Measurements from ENCODE around the gene PACSIN1. TPM values are rescaled to one million over a fixed set of nuclear protein-coding genes. Genes with fewer than 3 reads are reported as not detected.

The PACSIN1 gene
- total RNA-seq, 1 experiment from 2014 or later: 7.0 TPM

DNA sequence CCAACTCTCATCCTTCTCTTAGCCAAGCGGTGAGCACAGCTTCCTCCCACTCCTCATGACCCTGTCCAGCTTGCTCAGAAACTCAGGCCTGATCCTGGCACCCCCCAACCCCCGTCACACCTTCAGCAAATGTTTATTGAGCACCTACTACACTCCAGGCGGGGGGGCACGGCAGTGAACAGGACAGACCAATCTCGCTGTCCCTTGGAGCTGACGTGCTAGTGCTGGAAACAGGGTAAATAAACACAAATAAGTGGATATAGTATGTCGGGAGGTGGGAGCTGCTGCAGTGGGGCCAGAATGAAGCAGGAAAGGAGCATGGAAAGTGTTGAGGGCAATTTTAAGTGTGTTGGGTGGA lies 97.6 kb downstream of the PACSIN1 start:
- Histone ChIP-seq H3K23me2 (ENCODE audit: insufficient read length, low read depth, low read length, poor library complexity, severe bottlenecking) (no peaks in the 10 kb centered on the region), H2BK12ac (ENCODE audit: insufficient read length, low read depth, low read length) (no peak overlapping the region), H3K27me3 (ENCODE audit: insufficient read depth, low read length) (no peaks in the 10 kb centered on the region), H3K14ac (ENCODE audit: insufficient read depth, low read length) (no peak overlapping the region), H3K4me1 (ENCODE audit: insufficient read depth, low read length) (no peaks in the 10 kb centered on the region; the same call in 1 of the 2 replicates), H3T11ph (ENCODE audit: low read length) (no peak overlapping the region), H3K79me1 (ENCODE audit: insufficient read depth, low read depth, low read length, poor library complexity, severe bottlenecking) (no peaks in the 10 kb centered on the region), H2BK20ac (ENCODE audit: low read depth, low read length, poor library complexity, severe bottlenecking) (no peak overlapping the region), H2BK5ac (ENCODE audit: insufficient read length, low read length) (no peak overlapping the region), H3K9ac (ENCODE audit: extremely low read depth, insufficient read length, low read length) (no peak overlapping the region), H2AFZ (ENCODE audit: low read length) (no peak overlapping the region), H3K27ac (ENCODE audit: insufficient read length, low read depth, low read length) (no peak overlapping the region), H3K56ac (ENCODE audit: insufficient read length, low read depth, low read length) (no peak overlapping the region), H2BK15ac (ENCODE audit: low read depth, low read length) (no peak overlapping the region), H4K91ac (ENCODE audit: insufficient read length, low read depth, low read length) (no peak overlapping the region), H4K5ac (ENCODE audit: insufficient read length, low read depth, low read length) (no peak overlapping the region), H3K4ac (ENCODE audit: low read depth, low read length) (no peak overlapping the region), H4K20me1 (ENCODE audit: control insufficient read depth, insufficient read depth, insufficient read length) (no peaks in the 10 kb centered on the region), H3K18ac (ENCODE audit: insufficient read length, low read depth, low read length) (no peak overlapping the region), H2BK120ac (ENCODE audit: low read depth, low read length, poor library complexity, severe bottlenecking) (no peak overlapping the region), H2AK5ac (ENCODE audit: insufficient read length, low read length) (no peak overlapping the region), H4K8ac (replicated peaks; ENCODE audit: insufficient read length, low read depth, low read length) (no peak overlapping the region), H3K9me3 (ENCODE audit: control insufficient read depth, low read depth, low read length) (no peaks in the 10 kb centered on the region), H3K23ac (ENCODE audit: insufficient read length, low read depth, low read length) (no peak overlapping the region), H3K4me2 (ENCODE audit: insufficient read depth, insufficient read length, low read length) (no peak overlapping the region), H3K79me2 (ENCODE audit: insufficient read depth, low read length) (no peaks in the 10 kb centered on the region)
- no peak overlapping the region for H3K4me3 Mint-ChIP-seq
- H3K4me1 Mint-ChIP-seq: peaks cover 34 to 46% of the 10 kb centered on the region in 2 experiments
- no peaks in the 10 kb centered on the region for H3K36me3 Mint-ChIP-seq (ENCODE audit: insufficient read depth in 1 of 3, low read depth in 3 of 3)
- no peak for DNase-seq
- no CpG with 5 or more reads among the region's 7 CpGs for WGBS (ENCODE audit: extremely low coverage, insufficient read length, low lambda C conversion rate)
- H3K9me3 Mint-ChIP-seq: no peaks in the 10 kb centered on the region; a peak in 2 of 5 replicates
- peak overlapping the region in 1 of 3 experiments; percentile 59; a peak in 2 of 7 replicates for H3K27ac Mint-ChIP-seq
- TF ChIP-seq, protein P1, sequence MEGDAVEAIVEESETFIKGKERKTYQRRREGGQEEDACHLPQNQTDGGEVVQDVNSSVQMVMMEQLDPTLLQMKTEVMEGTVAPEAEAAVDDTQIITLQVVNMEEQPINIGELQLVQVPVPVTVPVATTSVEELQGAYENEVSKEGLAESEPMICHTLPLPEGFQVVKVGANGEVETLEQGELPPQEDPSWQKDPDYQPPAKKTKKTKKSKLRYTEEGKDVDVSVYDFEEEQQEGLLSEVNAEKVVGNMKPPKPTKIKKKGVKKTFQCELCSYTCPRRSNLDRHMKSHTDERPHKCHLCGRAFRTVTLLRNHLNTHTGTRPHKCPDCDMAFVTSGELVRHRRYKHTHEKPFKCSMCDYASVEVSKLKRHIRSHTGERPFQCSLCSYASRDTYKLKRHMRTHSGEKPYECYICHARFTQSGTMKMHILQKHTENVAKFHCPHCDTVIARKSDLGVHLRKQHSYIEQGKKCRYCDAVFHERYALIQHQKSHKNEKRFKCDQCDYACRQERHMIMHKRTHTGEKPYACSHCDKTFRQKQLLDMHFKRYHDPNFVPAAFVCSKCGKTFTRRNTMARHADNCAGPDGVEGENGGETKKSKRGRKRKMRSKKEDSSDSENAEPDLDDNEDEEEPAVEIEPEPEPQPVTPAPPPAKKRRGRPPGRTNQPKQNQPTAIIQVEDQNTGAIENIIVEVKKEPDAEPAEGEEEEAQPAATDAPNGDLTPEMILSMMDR (conservative IDR thresholded peaks at IDR 0.05): no peak
- peaks cover 1% of the 10 kb centered on the region; the same call in 1 of the 2 replicates for H3K27me3 Mint-ChIP-seq (ENCODE audit: low read depth)
